ENCODE data around the gene OR56A5.

GRCh38 chr11:5929571-5930368 lies 38.5 kb downstream of the OR56A5 start:
- TF ChIP-seq CTCF (IDR thresholded peaks at IDR 0.05) (no peak), POLR2A (IDR thresholded peaks at IDR 0.05) (no peak)
